ENCODE measurements around the gene KATNB1.

Gene KATNB1

DNA sequence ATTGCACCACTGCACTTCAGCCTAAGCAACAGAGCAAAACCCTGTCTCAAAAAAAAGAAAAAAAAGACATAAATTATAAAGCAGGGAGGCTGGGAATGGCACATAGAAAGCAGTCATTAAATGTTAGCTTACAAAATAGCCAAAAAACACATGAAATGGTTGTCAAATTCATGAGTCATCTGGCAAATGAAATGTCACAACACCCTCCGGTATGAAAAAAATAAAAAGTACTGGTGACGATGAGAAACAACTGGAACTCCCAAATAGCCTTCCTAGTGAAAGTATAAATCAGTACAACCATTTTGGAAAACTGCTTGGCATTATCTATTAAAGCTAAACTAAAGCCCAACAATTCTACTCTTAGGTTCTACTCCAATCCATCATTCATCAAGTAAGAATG, 3.5 kb upstream of the KATNB1 start:
- Histone ChIP-seq H3K9ac (ENCODE audit: low read depth, low read length) (no peak overlapping the region), H4K20me1 (ENCODE audit: insufficient read depth, low read length) (no peaks in the 10 kb centered on the region), H3K4me3 (ENCODE audit: low read depth in 1 of 2, low read length in 2 of 2) (no peak overlapping the region), H3K27ac (ENCODE audit: low read length) (no peak overlapping the region), H3K4me1 (ENCODE audit: insufficient read depth, low read length) (peaks cover 20% of the 10 kb centered on the region), H3K9me3 (ENCODE audit: insufficient read depth, low read length, severe bottlenecking) (peaks cover 2% of the 10 kb centered on the region), H2AFZ (ENCODE audit: low read depth, low read length) (no peak overlapping the region), H3K4me2 (ENCODE audit: insufficient read depth, low read length) (no peak overlapping the region), H3K36me3 (ENCODE audit: insufficient read depth, low read length) (peaks cover 3% of the 10 kb centered on the region), H3K27me3 (ENCODE audit: insufficient read depth, low read length, poor library complexity) (no peaks in the 10 kb centered on the region), H3K79me2 (ENCODE audit: insufficient read depth, low read length) (peaks cover 22% of the 10 kb centered on the region)
- ATAC-seq (ENCODE audit: insufficient read depth, low read depth) (no peak), DNase-seq (no peak)
- TF ChIP-seq, protein P1, sequence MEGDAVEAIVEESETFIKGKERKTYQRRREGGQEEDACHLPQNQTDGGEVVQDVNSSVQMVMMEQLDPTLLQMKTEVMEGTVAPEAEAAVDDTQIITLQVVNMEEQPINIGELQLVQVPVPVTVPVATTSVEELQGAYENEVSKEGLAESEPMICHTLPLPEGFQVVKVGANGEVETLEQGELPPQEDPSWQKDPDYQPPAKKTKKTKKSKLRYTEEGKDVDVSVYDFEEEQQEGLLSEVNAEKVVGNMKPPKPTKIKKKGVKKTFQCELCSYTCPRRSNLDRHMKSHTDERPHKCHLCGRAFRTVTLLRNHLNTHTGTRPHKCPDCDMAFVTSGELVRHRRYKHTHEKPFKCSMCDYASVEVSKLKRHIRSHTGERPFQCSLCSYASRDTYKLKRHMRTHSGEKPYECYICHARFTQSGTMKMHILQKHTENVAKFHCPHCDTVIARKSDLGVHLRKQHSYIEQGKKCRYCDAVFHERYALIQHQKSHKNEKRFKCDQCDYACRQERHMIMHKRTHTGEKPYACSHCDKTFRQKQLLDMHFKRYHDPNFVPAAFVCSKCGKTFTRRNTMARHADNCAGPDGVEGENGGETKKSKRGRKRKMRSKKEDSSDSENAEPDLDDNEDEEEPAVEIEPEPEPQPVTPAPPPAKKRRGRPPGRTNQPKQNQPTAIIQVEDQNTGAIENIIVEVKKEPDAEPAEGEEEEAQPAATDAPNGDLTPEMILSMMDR (IDR thresholded peaks at IDR 0.05; ENCODE audit: borderline replicate concordance, extremely low read depth, low read length, poor library complexity, severe bottlenecking), result no peak
- TF ChIP-seq EZH2 (IDR thresholded peaks at IDR 0.05; ENCODE audit: borderline replicate concordance, low read depth, low read length, severe bottlenecking), result no peak

DNA sequence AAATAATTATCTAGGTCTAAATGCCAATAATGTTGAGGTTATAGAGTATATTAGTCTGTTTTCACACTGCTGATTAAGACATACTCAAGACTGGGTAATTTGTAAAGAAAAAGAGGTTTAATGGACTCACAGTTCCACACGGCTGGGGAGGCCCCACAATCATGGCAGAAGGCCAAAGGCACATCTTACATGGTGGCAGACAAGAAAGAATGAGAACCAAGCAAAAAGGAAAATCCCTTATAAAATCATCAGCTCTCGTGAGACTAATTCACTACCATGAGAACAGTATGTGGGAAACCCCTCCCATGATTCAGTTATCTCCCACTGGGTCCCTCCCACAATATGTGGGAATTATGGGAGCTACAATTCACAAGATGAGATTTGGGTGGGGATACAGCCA, 2.9 kb upstream of the KATNB1 start:
- H2AFZ ChIP-seq (ENCODE audit: low read depth, low read length), result no peak overlapping the region
- no peaks in the 10 kb centered on the region for H3K27me3 ChIP-seq (ENCODE audit: insufficient read depth, low read length, poor library complexity)
- no peaks in the 10 kb centered on the region for H4K20me1 ChIP-seq (ENCODE audit: insufficient read depth, low read length)
- ATAC-seq (ENCODE audit: insufficient read depth, low read depth) (no peak), DNase-seq (no peak)
- no peak overlapping the region for H3K27ac ChIP-seq (ENCODE audit: low read length)
- no peak overlapping the region for H3K9ac ChIP-seq (ENCODE audit: low read depth, low read length)
- H3K4me3 ChIP-seq (ENCODE audit: low read depth in 1 of 2, low read length in 2 of 2), result no peak overlapping the region
- TF ChIP-seq EZH2 (IDR thresholded peaks at IDR 0.05; ENCODE audit: borderline replicate concordance, low read depth, low read length, severe bottlenecking), result no peak
- TF ChIP-seq, protein P1 (IDR thresholded peaks at IDR 0.05; ENCODE audit: borderline replicate concordance, extremely low read depth, low read length, poor library complexity, severe bottlenecking), result no peak
- H3K36me3 ChIP-seq (ENCODE audit: insufficient read depth, low read length), result peaks cover 10% of the 10 kb centered on the region
- H3K4me1 ChIP-seq (ENCODE audit: insufficient read depth, low read length), result peaks cover 27% of the 10 kb centered on the region
- H3K9me3 ChIP-seq (ENCODE audit: insufficient read depth, low read length, severe bottlenecking), result peaks cover 2% of the 10 kb centered on the region
- H3K79me2 ChIP-seq (ENCODE audit: insufficient read depth, low read length), result peaks cover 28% of the 10 kb centered on the region
- no peak overlapping the region for H3K4me2 ChIP-seq (ENCODE audit: insufficient read depth, low read length)

DNA sequence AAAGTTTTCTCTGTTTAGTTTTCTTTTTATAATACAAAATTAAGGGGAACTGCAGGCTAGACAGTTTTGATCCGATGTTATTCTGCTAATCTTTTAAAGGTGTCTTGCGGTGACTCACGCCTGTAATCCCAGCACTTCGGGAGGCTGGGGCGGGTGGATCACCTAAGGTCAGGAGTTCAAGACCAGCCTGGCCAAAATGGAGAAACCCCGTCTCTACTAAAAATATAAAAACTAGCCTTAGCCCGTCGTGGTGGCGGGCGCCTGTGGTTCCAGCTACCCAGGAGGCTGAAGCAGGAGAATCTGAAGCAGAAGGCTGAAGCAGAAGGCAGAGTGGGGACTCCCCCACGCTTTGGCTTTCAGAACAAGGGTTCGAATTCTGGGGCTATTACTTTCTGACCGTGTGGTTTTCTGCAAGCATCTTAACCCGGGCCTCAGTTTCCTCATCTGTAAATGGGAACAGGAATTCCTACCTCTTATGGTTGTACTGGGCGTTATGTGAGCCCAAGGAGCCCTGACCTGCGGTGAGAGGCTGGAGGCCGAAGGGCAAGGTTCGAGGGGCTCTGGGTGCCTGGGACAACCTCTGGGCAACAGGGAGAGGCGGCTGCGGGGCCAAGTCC, 1.2 kb upstream of the KATNB1 start:
- 0 out of 2 replicates have a peak, but pooled peaks cover 2% of the 10 kb centered on the region for H4K20me1 ChIP-seq (ENCODE audit: insufficient read depth, low read length)
- DNase-seq (no peak), ATAC-seq (ENCODE audit: insufficient read depth, low read depth) (no peak)
- H3K36me3 ChIP-seq (ENCODE audit: insufficient read depth, low read length), result peaks cover 25% of the 10 kb centered on the region
- peaks cover 2% of the 10 kb centered on the region for H3K9me3 ChIP-seq (ENCODE audit: insufficient read depth, low read length, severe bottlenecking)
- peak overlapping the region; percentile 78 for H2AFZ ChIP-seq (ENCODE audit: low read depth, low read length)
- H3K27ac ChIP-seq (ENCODE audit: low read length), result peak overlapping the region; percentile 87
- no peaks in the 10 kb centered on the region for H3K27me3 ChIP-seq (ENCODE audit: insufficient read depth, low read length, poor library complexity)
- TF ChIP-seq, protein P1 (IDR thresholded peaks at IDR 0.05; ENCODE audit: borderline replicate concordance, extremely low read depth, low read length, poor library complexity, severe bottlenecking), result no peak
- TF ChIP-seq EZH2 (IDR thresholded peaks at IDR 0.05; ENCODE audit: borderline replicate concordance, low read depth, low read length, severe bottlenecking), result no peak
- peaks cover 40% of the 10 kb centered on the region for H3K4me1 ChIP-seq (ENCODE audit: insufficient read depth, low read length)
- peaks cover 38% of the 10 kb centered on the region for H3K79me2 ChIP-seq (ENCODE audit: insufficient read depth, low read length)
- H3K9ac ChIP-seq (ENCODE audit: low read depth, low read length), result peak overlapping the region; percentile 77
- H3K4me2 ChIP-seq (ENCODE audit: insufficient read depth, low read length), result peak overlapping the region; percentile 75
- peak overlapping the region; percentile 72 to 76 for H3K4me3 ChIP-seq (ENCODE audit: low read depth in 1 of 2, low read length in 2 of 2)

Data from DND-41 (cell line).